Stimulated activated CD4-positive, alpha-beta T cell treated with anti-CD3 and anti-CD28 coated beads, Interleukin-4, amount 100 ng/mL, for 24 hours (primary cell): ENCODE measurements around the gene GAREM1.
"Not testable (repeated sequence)": the region's sequence is repeated elsewhere in the genome, so short reads cannot be mapped to it uniquely, and the experiment has no call there.

Source experiments
- DNase-seq: peaks from one replicate; pipeline ENCODE4 v3.0.0-alpha.2; 2020

The GAREM1 gene

GRCh38 chr18:32366586-32367538, 103.8 kb downstream of the GAREM1 start:
- DNase-seq: no peak

- DNase-seq: no peak
Observed at GRCh38 chr18:32362484-32362883, 108.2 kb downstream of the GAREM1 start.

- no peak for DNase-seq
Observed at GRCh38 chr18:32360682-32361345, 109.9 kb downstream of the GAREM1 start.

- no peak for DNase-seq
Observed at GRCh38 chr18:32358529-32358928, 112.2 kb downstream of the GAREM1 start.

- no peak for DNase-seq
Observed at GRCh38 chr18:32358075-32358474, 112.6 kb downstream of the GAREM1 start.

- DNase-seq: no peak
Observed at GRCh38 chr18:32355896-32356295, 114.8 kb downstream of the GAREM1 start.

- DNase-seq: no peak
Observed at GRCh38 chr18:32354518-32354917, 116.2 kb downstream of the GAREM1 start.

- no peak for DNase-seq
Observed at GRCh38 chr18:32353257-32353656, 117.4 kb downstream of the GAREM1 start.

GRCh38 chr18:32351032-32351431, 119.7 kb downstream of the GAREM1 start:
- no peak for DNase-seq

- no peak for DNase-seq
Observed at GRCh38 chr18:32349728-32350395, 120.8 kb downstream of the GAREM1 start.

- no peak for DNase-seq
Observed at GRCh38 chr18:32346671-32347070, 124.0 kb downstream of the GAREM1 start.

GRCh38 chr18:32343634-32344033, 127.0 kb downstream of the GAREM1 start:
- no peak for DNase-seq

GRCh38 chr18:32341112-32341511, 129.6 kb downstream of the GAREM1 start:
- DNase-seq: not testable (repeated sequence)

GRCh38 chr18:32339045-32339444, 131.6 kb downstream of the GAREM1 start:
- no peak for DNase-seq

- DNase-seq: no peak
Observed at GRCh38 chr18:32337821-32338220, 132.9 kb downstream of the GAREM1 start.

GRCh38 chr18:32337347-32337746, 133.3 kb downstream of the GAREM1 start:
- DNase-seq: no peak

- DNase-seq: no peak
Observed at GRCh38 chr18:32335228-32335627, 135.5 kb downstream of the GAREM1 start.

GRCh38 chr18:32333781-32334180, 136.9 kb downstream of the GAREM1 start:
- DNase-seq: no peak

- DNase-seq: no peak
Observed at GRCh38 chr18:32332708-32333107, 138.0 kb downstream of the GAREM1 start.

- DNase-seq: no peak
Observed at GRCh38 chr18:32328974-32329373, 141.7 kb downstream of the GAREM1 start.

- no peak for DNase-seq
Observed at GRCh38 chr18:32328379-32328778, 142.3 kb downstream of the GAREM1 start.

- no peak for DNase-seq
Observed at GRCh38 chr18:32326450-32327308, 144.0 kb downstream of the GAREM1 start.

GRCh38 chr18:32324181-32324580, 146.5 kb downstream of the GAREM1 start:
- no peak for DNase-seq
